ENCODE data around the gene KCND3. TPM values are rescaled to one million over a fixed set of nuclear protein-coding genes. Genes with fewer than 3 reads are reported as not detected.
A peak's percentile ranks its signal among the peaks of the same experiment; 100 is the strongest.

Gene KCND3
- polyA plus RNA-seq, 3 donors = not detected

DNA sequence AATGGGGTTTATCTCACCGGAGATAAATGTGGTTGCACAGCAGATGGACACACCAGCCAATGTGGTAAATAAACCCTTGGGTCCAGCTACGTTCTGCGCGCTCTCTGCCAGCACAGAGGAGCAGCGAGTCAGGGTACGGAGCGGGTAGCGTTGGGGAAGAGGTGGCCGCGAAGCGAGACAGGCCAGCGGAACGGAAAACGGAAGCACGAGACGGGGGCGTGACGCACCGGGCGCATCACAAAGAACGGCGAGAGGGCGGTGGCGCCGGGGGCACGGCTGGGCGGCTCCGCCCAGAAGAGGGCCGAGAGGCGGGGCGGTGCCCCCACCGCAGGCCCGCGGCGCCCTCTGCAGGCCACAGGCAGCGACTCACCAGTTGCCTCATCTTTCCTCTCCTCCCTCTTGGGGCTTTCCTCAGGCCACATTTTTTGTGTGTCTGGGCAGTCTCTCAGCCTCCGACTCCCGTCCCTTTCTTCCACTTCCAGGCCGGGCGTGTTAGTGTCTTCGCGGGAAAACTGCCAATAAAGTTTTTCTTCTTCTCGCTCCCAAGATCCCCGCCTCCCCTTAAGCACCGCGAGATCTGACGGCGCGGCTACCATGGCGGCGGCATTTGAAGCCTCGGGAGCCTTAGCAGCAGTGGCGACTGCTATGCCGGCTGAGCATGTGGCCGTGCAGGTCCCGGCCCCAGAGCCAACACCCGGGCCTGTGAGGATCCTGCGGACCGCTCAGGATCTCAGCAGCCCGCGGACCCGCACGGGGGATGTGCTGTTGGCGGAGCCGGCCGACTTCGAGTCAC, 233.9 kb downstream of the KCND3 start, which contains the start of gene DDX20:
DDX20 (plus strand) TSS at position 571 of the 793 bp plus-strand sequence; CDS start at position 595, 24 bp downstream.
- peak within 1 kb of the TSS; percentile 79 for H3K4me2 ChIP-seq (replicated peaks; ENCODE audit: extremely low read depth, low read length, poor library complexity, severe bottlenecking)
- intact Hi-C loops (cut with micrococcal nuclease) = loop anchor here in 1 of 2 donors (5.0 kb wide), 2 partner anchors 308 to 548 kb away; partner anchors contain the start of genes ATP5PB and WDR77
- Mint-ChIP-seq H3K27me3 (ENCODE audit: low read depth in 3 of 3) (peaks cover 0 to 2% (median 1%) of the 10 kb centered on the region in 3 donors), H3K4me3 (peak within 1 kb of the TSS; percentile 86 to 96), H3K36me3 (peaks cover 17 to 27% of the 10 kb centered on the region in 2 donors), H3K4me1 (peaks cover 35% of the 10 kb centered on the region), H3K9me3 (peaks cover 0 to 1% (median 0%) of the 10 kb centered on the region in 7 donors), H3K27ac (peak within 1 kb of the TSS; percentile 97 to 100 (median 99))
- H3K4me3 ChIP-seq (replicated peaks in 1 of 3; ENCODE audit: low read depth in 2 of 3, low read length in 3 of 3) = peak within 1 kb of the TSS; percentile 75 to 96 (median 85)
- peaks cover 16 to 25% of the 10 kb centered on the region in 2 donors for H3K36me3 ChIP-seq (replicated peaks in 1 of 2; ENCODE audit: control insufficient read depth in 1 of 2, insufficient read depth in 2 of 2, low read length in 2 of 2)
- H3K9me3 ChIP-seq (replicated peaks in 1 of 2; ENCODE audit: control insufficient read depth in 1 of 2, insufficient read depth in 1 of 2, low read length in 2 of 2) = no peaks in the 10 kb centered on the region
- H4K20me1 ChIP-seq (ENCODE audit: insufficient read depth, low read length) = no peaks in the 10 kb centered on the region
- peak within 1 kb of the TSS; percentile 91 for H2AFZ ChIP-seq (ENCODE audit: insufficient read depth, low read depth, low read length, poor library complexity, severe bottlenecking)
- under 1% methylated on average over 67 of the region's 67 CpGs for WGBS (ENCODE audit: insufficient coverage)
- H3K27me3 ChIP-seq (ENCODE audit: control insufficient read depth in 2 of 2, insufficient read depth in 2 of 2, low read length in 2 of 2) = no peaks in the 10 kb centered on the region
- DNase-seq = peak; percentile 94 to 96 (median 96)
- TF ChIP-seq, protein P1, sequence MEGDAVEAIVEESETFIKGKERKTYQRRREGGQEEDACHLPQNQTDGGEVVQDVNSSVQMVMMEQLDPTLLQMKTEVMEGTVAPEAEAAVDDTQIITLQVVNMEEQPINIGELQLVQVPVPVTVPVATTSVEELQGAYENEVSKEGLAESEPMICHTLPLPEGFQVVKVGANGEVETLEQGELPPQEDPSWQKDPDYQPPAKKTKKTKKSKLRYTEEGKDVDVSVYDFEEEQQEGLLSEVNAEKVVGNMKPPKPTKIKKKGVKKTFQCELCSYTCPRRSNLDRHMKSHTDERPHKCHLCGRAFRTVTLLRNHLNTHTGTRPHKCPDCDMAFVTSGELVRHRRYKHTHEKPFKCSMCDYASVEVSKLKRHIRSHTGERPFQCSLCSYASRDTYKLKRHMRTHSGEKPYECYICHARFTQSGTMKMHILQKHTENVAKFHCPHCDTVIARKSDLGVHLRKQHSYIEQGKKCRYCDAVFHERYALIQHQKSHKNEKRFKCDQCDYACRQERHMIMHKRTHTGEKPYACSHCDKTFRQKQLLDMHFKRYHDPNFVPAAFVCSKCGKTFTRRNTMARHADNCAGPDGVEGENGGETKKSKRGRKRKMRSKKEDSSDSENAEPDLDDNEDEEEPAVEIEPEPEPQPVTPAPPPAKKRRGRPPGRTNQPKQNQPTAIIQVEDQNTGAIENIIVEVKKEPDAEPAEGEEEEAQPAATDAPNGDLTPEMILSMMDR (IDR thresholded peaks at IDR 0.05) = peak; percentile 84
- peaks cover 27 to 30% of the 10 kb centered on the region in 2 donors for H3K4me1 ChIP-seq (ENCODE audit: control insufficient read depth in 1 of 2, insufficient read depth in 2 of 2, low read length in 2 of 2)
- H3K79me2 ChIP-seq (ENCODE audit: insufficient read depth, low read length) = peaks cover 26% of the 10 kb centered on the region
- peak within 1 kb of the TSS; percentile 88 to 98 for H3K27ac ChIP-seq (ENCODE audit: low read depth in 1 of 2, low read length in 2 of 2)
- peak within 1 kb of the TSS; percentile 92 for H3K9ac ChIP-seq (ENCODE audit: insufficient read depth, low read length, poor library complexity, severe bottlenecking)

GRCh38 chr1:111754984-111755330, 234.5 kb downstream of the KCND3 start:
- H3K79me2 ChIP-seq (ENCODE audit: insufficient read depth, low read length) = peaks cover 26% of the 10 kb centered on the region
- H3K9ac ChIP-seq (ENCODE audit: insufficient read depth, low read length, poor library complexity, severe bottlenecking) = peak overlapping the region; percentile 92
- H3K4me3 ChIP-seq (replicated peaks in 1 of 3; ENCODE audit: low read depth in 2 of 3, low read length in 3 of 3) = peak overlapping the region; percentile 75 to 96 (median 85)
- H3K9me3 ChIP-seq (replicated peaks in 1 of 2; ENCODE audit: control insufficient read depth in 1 of 2, insufficient read depth in 1 of 2, low read length in 2 of 2) = no peaks in the 10 kb centered on the region
- peak overlapping the region; percentile 97 to 100 (median 99) for H3K27ac Mint-ChIP-seq
- H3K36me3 ChIP-seq (replicated peaks in 1 of 2; ENCODE audit: control insufficient read depth in 1 of 2, insufficient read depth in 2 of 2, low read length in 2 of 2) = peaks cover 11 to 20% of the 10 kb centered on the region in 2 donors
- WGBS (ENCODE audit: insufficient coverage) = 0% methylated on average over 11 of the region's 12 CpGs
- H3K36me3 Mint-ChIP-seq = peaks cover 13 to 22% of the 10 kb centered on the region in 2 donors
- H2AFZ ChIP-seq (ENCODE audit: insufficient read depth, low read depth, low read length, poor library complexity, severe bottlenecking) = peak overlapping the region; percentile 91
- no peaks in the 10 kb centered on the region for H3K27me3 ChIP-seq (ENCODE audit: control insufficient read depth in 2 of 2, insufficient read depth in 2 of 2, low read length in 2 of 2)
- TF ChIP-seq, protein P1 (IDR thresholded peaks at IDR 0.05) = no peak
- peaks cover 35% of the 10 kb centered on the region for H3K4me1 Mint-ChIP-seq
- no peak for DNase-seq
- peaks cover 0 to 3% (median 2%) of the 10 kb centered on the region in 3 donors for H3K27me3 Mint-ChIP-seq (ENCODE audit: low read depth in 3 of 3)
- H4K20me1 ChIP-seq (ENCODE audit: insufficient read depth, low read length) = no peaks in the 10 kb centered on the region
- peak overlapping the region; percentile 88 to 98 for H3K27ac ChIP-seq (ENCODE audit: low read depth in 1 of 2, low read length in 2 of 2)
- intact Hi-C loops (cut with micrococcal nuclease) = loop anchor here in 1 of 2 donors (5.0 kb wide), 3 partner anchors 38 to 548 kb away; partner anchors contain the start of genes ATP5PB and WDR77
- peaks cover 27 to 30% of the 10 kb centered on the region in 2 donors for H3K4me1 ChIP-seq (ENCODE audit: control insufficient read depth in 1 of 2, insufficient read depth in 2 of 2, low read length in 2 of 2)
- H3K9me3 Mint-ChIP-seq = peaks cover 0 to 1% (median 0%) of the 10 kb centered on the region in 7 donors
- peak overlapping the region; percentile 86 to 95 for H3K4me3 Mint-ChIP-seq
- H3K4me2 ChIP-seq (replicated peaks; ENCODE audit: extremely low read depth, low read length, poor library complexity, severe bottlenecking) = peak overlapping the region; percentile 79

All from CD14-positive monocyte (primary cell).